A549 treated with AZD2906 at 1 μM for 4 hours (cell line): ENCODE measurements around the gene ZNF500. TPM values are rescaled to one million over a fixed set of nuclear protein-coding genes. Genes with fewer than 3 reads are reported as not detected.

ENCODE experiments used
- total RNA-seq: library from RNA; stranded (reverse); fragments of 200-300 nt; extraction: Qiagen RNA extraction; gene quantifications from 5 replicates; pipeline ENCODE4 v1.2.3, GENCODE V29; 2022

ZNF500 gene
- 7.8 to 9.5 TPM (median 8.5 TPM) in 5 replicates for total RNA-seq

GRCh38 chr16:4766875-4767628 lies at the start of gene ZNF500:
Gene ZNF500 (minus strand): TSS chr16:4767162. CDS start chr16:4765978, 1,184 bp downstream.

DNA sequence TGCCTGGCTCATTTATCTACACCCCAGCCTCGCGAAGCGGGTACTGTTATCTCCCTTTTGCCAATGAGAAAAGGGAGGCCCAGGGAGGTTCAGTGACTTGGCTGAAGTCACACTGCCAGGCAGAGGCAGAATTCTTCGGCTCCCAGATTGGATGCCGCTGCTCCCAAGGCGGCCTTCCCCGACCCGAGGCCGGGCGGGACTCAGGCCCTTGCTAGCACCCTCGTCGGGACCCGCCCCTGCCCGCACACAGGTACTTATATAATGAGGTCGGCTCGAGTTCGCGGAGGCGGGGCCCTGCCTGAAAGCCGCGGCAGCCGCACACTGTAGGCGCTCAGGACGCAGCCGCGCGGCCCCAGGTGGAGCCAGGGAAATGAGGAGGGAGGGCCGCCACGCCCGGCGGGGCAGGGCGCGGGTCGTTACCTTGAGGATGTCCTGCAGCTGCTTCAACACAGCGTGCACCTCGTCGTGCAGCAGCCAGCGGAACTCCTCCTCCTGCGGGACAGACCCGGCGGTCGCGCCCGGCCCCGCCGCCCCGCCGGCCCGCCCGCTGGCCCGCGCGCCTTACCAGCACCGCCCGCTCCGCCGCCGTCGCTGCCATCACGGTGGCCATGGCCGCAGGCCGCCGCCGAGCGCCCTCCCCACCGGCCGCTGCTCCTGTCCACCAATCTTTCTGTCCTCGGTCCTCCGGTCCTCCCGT lies 35.1 kb upstream of the ZNF500 start, which contains the start of gene ROGDI:
Gene ROGDI (minus strand): TSS at position 672 of the 697 bp plus-strand sequence. CDS start 62 bp downstream, at position 610.

DNA sequence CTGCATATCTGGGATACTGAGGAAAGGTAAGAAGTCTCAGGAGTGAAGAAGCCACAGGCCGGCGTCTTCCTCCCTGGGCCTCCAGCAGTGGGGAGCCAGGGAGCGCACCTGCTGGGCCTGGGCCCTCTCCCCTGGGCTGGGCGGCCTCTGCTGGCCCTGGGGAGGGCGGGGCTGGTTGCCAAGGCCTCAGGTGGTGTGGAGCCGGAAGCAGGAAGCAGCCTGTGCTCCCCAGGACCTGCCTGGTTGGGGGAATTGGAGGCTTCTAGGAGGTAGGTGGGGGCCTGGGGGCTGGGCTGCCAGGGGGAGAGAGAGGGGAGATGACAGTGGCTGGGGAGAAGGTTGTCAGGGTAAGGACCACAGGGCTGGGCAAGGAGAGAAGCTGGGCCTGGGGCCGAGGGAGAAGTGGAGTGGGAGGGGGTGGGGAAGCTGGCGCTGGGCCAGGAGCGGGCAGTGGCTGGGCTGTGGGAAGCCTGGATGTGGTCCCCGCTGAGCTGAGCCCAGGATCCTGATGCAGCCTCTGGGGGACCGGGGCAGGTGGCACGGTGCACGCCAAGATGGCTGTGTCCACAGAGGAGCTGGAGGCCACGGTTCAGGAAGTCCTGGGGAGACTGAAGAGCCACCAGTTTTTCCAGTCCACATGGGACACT lies 28.3 kb upstream of the ZNF500 start, which contains the start of gene SMIM22:
Gene SMIM22 (plus strand): TSS at position 189 of the 647 bp plus-strand sequence. CDS start 366 bp downstream, at position 555.

DNA sequence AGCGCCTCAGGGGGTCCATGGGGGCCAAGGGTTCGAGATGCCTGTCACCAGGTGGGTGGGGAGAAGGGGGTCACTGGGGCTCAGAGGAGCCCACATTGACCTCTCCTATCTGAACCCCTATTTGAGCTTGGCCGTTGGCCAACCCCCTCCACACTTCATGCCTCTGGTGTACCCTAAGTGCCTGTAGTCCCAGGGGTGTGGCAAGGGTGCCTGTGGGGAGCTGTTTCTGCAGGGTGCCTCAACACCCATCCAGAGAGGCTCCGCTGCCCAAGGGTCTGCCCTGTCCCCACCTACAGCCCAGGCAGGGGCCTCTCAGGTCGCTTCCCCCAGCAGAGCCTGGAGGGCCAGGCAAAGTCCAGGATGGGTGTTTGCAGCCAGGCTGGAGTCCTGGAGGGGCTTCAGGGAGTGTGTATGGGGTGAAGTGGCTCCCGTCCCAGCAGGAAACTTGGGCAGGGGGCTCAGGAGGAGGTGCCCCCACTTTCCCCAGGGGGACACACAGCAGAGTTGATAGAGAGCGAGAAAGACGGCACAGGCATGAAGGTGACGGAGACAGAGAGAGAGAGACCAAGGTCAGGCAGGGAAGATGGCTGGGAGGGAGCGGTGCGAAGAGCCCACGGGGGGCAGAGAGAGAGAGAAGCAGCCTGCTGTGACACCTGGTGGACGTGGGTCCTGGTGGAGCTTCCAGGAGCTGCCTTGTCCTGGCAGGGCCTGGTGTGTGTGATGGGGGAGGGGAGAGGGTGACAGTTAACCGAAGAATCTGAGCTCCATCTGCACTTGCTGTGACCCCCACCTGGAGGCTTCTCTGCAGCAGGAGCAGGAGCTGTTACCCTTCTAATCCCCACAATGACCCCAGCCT lies 20.9 kb upstream of the ZNF500 start, which contains the start of gene SEPTIN12:
Gene SEPTIN12 (minus strand): TSS at position 719 of the 856 bp plus-strand sequence. CDS start 700 bp downstream, at position 19.

DNA sequence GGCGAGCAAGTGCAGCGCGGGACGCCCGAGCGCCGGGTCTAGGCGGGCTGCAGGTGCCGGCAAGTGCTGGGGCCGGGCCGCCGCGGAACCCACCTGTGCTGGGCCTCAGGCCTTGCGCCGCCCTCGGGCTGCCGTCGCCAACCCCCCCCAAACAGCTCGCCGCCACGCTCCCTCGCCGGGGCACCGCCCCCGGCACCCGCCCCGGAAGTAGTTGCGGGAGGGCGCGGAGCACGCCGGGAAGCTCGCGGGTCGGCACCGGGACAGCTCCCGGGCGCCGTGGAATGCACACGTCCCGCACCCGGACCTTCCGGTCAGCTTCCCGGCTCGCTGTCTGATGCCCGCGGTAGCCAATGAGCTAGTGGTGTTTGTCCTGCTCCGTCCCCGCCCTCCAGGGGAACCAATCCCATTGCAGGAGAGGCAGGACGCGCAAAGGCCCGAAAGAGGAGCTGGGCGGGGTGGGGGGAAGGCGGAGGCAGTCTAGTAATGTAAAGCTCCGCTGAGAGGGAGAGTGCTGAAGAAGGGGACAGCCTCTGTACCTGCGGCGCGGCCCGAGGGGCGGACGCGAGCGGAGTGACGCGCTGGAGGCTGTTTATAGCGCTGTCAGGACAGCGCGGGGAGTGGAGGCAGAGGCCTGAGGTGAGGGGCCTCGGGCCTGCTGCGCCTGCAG lies 32.8 kb downstream of the ZNF500 start, which contains the start of the genes ANKS3 and DNAAF8:
Gene ANKS3 (minus strand): TSS at position 209 of the 667 bp plus-strand sequence. CDS start 4,122 bp downstream, outside the sequence.
Gene DNAAF8 (plus strand): TSS at position 475 of the 667 bp plus-strand sequence. CDS start 1,978 bp downstream, outside the sequence.

Other genes with a start within 250 kb of the ZNF500 start
- 13.8 to 15.2 TPM (median 14.7 TPM) in 5 replicates for gene CDIP1, start 228.4 kb downstream of the ZNF500 start, total RNA-seq
- 0.02 to 0.06 TPM (median 0.04 TPM) in 5 replicates for gene C16orf96, start 210.8 kb downstream of the ZNF500 start, total RNA-seq
- gene UBALD1, start 152.3 kb downstream of the ZNF500 start, total RNA-seq: 37.2 to 67.4 TPM (median 63.7 TPM) in 5 replicates
- gene MGRN1, start 142.3 kb downstream of the ZNF500 start, total RNA-seq: 38.6 to 45.5 TPM (median 45.1 TPM) in 5 replicates
- 19.3 to 27.6 TPM (median 26.4 TPM) in 5 replicates for gene NUDT16L1, start 73.6 kb downstream of the ZNF500 start, total RNA-seq
- 24.5 to 28.4 TPM (median 25.3 TPM) in 5 replicates for gene ANKS3, start 32.9 kb downstream of the ZNF500 start, total RNA-seq
- gene DNAAF8, start 32.6 kb downstream of the ZNF500 start, total RNA-seq: 0.87 to 1.6 TPM (median 1.3 TPM) in 5 replicates
- gene SEPTIN12, start 21.2 kb upstream of the ZNF500 start, total RNA-seq: 0.24 TPM in 1 of 5 replicates, not detected in the others
- not detected in 5 replicates for gene SMIM22, start 28.2 kb upstream of the ZNF500 start, total RNA-seq
- 10.6 to 15.4 TPM (median 14.2 TPM) in 5 replicates for gene ROGDI, start 35.5 kb upstream of the ZNF500 start, total RNA-seq
- 38.0 to 44.6 TPM (median 39.7 TPM) in 5 replicates for gene GLYR1, start 80.1 kb upstream of the ZNF500 start, total RNA-seq
- gene UBN1, start 80.3 kb upstream of the ZNF500 start, total RNA-seq: 25.8 to 27.0 TPM (median 26.5 TPM) in 5 replicates
- gene PPL, start 170.0 kb upstream of the ZNF500 start, total RNA-seq: 4.7 to 6.0 TPM (median 5.4 TPM) in 5 replicates
- gene SEC14L5, start 191.2 kb upstream of the ZNF500 start, total RNA-seq: 0.01 to 0.03 TPM (median 0.03 TPM) in 5 replicates